GM11168 (cell line): ENCODE results near the gene JADE3.

Source experiments
- in situ Hi-C: fragments of 300-500 bp; cut with MboI; formaldehyde crosslinking; loops from one replicate; pipeline ENCODE4 v1.12.0; 2022; ENCODE audit warnings: low sequenced_read_pairs; ENCODE audit not compliant: unreplicated experiment

Gene JADE3

GRCh38 chrX:46992070-46992469 lies 79.8 kb downstream of the JADE3 start:
- in situ Hi-C loops = no loop called here

- in situ Hi-C loops = no loop called here
Measured at GRCh38 chrX:46994096-46994495, 81.9 kb downstream of the JADE3 start.

DNA sequence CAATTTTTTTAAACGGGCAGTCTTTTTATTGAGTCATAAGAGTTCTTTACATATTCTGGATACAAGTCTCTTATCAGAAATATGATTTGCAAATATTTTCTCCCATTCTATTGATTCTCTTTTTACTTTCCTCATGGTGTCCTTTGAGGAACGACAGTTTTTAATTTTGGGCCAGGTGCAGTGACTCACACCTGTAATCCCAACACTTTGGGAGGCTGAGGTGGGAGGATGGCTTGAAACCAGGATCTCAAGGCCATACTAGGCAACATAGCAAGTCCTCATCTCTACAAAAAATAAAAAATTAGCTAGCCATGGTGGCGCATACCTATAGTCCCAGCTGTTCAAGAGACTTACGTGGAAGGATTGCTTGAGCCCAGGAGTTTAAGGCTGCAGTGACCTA lies 99.9 kb downstream of the JADE3 start:
- in situ Hi-C loops = no loop called here

DNA sequence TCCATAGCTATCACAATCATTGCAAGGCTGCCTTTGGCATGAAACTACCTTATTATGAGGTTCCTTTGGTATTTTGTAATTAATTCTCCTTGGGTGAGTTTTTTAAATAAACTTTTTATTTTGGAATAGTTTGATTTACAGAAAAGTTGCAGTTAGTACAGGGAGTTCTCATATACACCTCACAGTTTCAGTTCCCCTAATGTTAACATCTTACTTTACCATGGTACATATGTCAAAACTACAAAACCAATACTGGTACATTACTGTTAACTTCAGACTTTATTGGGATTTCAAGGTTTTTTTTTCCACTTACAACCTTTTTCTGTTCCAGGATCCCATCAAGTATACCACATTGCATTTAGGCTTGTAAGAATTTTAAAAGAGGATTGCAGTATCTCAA lies 114.0 kb downstream of the JADE3 start:
- in situ Hi-C loops = loop anchor here (5.0 kb wide), 1 partner anchor 129 kb away; no protein-coding TSS in a partner anchor

GRCh38 chrX:47030339-47030738 lies 118.1 kb downstream of the JADE3 start:
- in situ Hi-C loops = no loop called here

- in situ Hi-C loops = no loop called here
Measured at GRCh38 chrX:47047989-47048388, 135.8 kb downstream of the JADE3 start.

DNA sequence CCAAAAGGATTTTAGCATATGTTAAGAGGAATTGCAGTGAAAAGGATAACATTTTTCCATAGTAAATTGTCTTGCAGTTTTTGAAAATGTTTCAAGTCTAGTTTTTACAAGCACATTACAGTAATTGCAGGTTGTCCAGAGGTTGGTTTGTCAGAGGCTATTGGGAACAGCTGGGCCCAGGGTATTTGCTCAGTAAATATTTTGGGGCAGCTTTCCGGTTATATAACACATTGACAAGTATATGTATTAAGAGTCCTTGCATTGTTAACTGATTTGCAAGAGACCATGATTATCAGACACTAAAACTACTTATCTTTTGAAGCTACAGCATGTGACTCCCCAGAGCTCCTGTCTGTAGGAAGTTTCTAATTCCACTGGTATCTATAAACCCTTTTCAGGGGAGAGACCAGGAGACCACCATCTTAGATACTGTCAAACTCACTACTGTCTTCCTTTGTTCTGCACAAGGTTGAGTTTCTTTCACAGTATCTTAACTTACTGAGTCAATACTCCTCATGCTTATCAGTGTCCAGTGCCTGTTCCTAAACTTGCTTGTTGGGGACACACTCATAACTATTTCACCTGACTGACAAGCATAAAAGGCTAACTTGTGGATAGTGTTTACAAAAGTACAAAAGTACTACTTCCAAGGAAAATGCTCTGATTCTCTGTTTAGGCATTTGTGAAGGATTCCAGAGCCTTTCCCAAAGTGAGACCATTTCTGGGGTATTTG lies 147.1 kb downstream of the JADE3 start:
- in situ Hi-C loops = no loop called here

GRCh38 chrX:47060708-47061107 lies 148.5 kb downstream of the JADE3 start:
- in situ Hi-C loops = no loop called here

- in situ Hi-C loops = no loop called here
Measured at GRCh38 chrX:47061238-47061919, 149.2 kb downstream of the JADE3 start.

GRCh38 chrX:47063179-47063578 lies 151.0 kb downstream of the JADE3 start:
- in situ Hi-C loops = no loop called here

DNA sequence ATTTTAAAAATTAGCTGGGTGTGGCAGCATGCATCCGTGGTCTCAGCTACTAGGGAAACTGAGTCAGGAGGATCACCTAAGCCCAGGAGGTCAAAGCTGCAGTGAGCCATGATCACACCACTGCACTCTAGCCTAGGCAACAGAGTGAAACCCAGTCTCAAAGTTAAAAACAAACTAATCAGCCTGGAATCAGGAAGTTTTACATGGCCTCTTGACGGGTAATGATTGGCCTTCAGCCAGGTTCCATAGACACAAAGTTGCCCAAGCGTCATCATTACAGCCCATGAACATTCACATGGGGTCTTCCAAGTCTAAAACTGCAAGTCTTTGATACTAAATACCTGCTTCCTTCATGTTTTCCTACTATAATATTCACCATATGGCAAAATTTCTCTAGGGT lies 156.0 kb downstream of the JADE3 start:
- in situ Hi-C loops = no loop called here

GRCh38 chrX:47068720-47069119 lies 156.5 kb downstream of the JADE3 start:
- in situ Hi-C loops = no loop called here

DNA sequence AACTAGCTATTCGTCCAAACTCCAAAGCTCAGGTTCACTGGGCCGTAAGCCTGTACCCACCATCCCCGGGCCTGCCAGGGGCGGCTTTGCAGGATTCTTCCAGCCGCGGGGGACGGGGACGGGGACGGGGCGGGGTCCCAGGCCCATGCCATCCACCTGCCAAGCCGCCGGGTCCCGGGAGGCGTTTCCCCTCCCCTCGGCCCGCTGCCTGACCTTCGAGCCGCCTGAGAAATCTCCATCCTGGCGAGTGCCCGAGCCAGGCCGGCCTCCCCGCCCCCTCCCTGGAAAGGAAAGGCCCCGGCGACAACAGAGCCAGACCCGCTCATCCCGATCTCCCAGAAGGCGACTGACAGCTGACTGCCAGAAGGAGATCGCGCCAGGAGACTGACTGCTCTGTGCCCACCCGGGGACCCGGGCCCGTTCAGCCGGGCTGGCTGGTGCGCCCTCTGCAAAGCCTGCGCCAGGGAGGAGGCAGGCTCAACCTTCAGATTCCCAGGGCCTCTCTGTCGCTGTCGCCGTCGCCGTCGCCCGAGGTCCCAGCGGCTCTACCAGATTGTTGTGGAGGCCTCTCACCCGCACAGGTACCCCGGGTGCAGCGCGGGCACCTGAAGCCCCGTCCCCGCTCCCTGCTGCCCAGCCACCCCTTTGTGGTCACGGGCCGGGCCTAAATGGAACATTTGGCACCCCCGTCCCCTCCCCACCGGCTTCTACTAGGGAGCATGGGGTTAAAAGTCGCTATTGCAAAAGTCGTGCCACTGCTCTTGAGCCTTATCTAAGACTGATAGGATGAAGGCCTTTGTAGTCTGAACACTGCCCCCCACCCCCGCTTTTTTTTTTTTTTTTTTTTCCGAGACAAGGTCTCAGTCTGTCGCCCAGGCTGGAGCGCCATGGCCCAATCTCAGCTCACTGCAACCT lies 166.2 kb downstream of the JADE3 start, which contains the start of gene RGN:
TSS of gene RGN (plus strand) at position 315 of the 915 bp plus-strand sequence. CDS start 2,702 bp downstream, outside the sequence.
- in situ Hi-C loops = no loop called here

DNA sequence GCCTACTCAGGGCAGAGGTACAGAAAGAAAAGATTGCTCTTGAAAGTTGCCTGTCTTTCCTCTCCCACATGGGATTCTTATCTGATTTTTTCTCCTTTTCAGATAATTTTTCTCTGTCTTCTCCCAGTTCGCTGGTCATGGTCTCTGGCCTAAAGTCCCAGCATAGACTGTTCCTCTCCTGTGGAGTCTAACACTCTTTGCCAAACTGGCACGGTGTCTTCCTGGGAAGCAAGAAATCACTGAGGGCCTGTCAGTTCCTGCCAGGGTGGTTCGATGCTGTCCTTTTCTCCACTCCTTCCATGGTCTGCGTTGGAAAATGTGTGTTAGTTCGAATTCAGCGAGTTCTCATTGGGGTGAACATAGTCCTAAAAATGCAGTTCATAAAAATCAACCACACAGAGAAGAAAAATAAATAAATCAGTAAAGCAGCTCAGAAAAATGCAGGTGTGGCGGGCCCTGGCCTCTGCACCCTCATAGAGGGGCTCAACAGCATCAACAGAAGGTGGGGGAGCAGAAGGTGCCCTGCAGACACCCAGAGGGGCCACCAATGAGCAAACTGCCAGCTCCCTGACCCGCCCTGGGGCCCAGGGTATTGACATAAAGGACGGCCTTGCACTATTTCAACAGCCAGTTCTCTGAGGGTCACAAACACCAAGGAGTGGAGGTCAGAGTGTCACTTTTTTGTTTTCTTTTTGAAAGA lies 168.1 kb downstream of the JADE3 start:
- in situ Hi-C loops = no loop called here

DNA sequence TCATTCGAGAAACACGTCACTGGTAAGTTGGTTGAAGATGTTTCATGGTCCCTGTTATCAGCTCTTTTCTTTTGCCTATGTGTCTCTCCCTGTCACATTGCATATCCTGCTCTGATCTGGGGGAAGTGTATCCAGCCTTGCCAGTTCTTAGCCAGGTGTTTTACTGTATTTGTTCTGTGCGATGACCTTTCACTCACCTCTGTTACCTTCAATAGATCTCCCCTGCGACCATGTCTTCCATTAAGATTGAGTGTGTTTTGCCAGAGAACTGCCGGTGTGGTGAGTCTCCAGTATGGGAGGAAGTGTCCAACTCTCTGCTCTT lies 168.7 kb downstream of the JADE3 start:
- in situ Hi-C loops = no loop called here

GRCh38 chrX:47091149-47091775 lies 179.0 kb downstream of the JADE3 start:
- in situ Hi-C loops = no loop called here

- in situ Hi-C loops = no loop called here
Measured at GRCh38 chrX:47093248-47093647, 181.0 kb downstream of the JADE3 start.

DNA sequence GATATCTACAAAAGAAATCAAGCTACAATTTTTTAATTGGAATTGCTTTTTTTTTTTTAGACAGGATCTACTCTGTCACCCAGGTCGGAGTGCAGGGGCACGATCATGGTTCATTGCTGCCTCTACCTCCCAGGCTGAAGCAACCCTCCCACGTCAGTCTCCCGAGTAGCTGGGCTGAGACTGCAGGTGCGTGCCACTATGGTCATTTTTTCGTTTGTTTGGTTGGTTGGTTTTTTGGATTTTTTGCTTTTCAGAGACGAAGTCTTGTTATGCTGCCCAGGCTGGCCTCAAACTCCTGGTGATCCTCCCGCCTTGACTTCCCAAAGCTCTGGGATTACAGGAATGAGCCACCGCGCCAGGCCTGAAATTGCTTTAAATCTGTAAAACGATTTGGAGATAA lies 181.6 kb downstream of the JADE3 start:
- in situ Hi-C loops = no loop called here

- in situ Hi-C loops = no loop called here
Measured at GRCh38 chrX:47097018-47097417, 184.8 kb downstream of the JADE3 start.
